Measurements from ENCODE around the gene TMEM120A.

DNA sequence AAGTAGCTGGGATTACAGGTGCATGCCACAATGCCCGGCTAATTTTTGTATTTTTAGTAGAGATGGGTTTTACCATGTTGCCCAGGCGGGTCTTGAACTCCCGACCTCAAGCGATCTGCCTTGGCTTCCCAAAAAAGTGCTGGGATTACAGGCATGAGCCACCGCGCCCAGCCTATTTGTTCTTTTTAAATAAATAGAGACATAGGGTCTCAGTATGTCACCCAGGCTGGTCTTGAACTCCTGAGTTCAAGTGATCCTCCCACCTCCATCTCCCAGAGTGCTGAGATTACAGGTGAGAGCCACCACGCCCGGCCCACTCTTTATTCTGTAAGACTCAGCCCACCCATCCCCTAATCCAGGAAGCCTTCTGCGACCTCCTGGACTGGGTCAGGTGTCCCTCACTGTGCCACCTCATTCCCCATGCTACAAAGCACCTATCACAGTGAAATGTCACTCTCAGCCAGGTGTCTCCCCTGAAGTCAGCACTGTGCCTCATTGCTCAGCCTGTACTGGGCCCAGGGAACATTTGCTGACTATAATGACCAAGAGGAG is 2.8 kb downstream of the TMEM120A start:
- TF ChIP-seq, protein P1, sequence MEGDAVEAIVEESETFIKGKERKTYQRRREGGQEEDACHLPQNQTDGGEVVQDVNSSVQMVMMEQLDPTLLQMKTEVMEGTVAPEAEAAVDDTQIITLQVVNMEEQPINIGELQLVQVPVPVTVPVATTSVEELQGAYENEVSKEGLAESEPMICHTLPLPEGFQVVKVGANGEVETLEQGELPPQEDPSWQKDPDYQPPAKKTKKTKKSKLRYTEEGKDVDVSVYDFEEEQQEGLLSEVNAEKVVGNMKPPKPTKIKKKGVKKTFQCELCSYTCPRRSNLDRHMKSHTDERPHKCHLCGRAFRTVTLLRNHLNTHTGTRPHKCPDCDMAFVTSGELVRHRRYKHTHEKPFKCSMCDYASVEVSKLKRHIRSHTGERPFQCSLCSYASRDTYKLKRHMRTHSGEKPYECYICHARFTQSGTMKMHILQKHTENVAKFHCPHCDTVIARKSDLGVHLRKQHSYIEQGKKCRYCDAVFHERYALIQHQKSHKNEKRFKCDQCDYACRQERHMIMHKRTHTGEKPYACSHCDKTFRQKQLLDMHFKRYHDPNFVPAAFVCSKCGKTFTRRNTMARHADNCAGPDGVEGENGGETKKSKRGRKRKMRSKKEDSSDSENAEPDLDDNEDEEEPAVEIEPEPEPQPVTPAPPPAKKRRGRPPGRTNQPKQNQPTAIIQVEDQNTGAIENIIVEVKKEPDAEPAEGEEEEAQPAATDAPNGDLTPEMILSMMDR (conservative IDR thresholded peaks at IDR 0.05; ENCODE audit: low read length) = no peak
- no peak for TF ChIP-seq EZH2phosphoT487 (IDR thresholded peaks at IDR 0.05; ENCODE audit: borderline replicate concordance)

Data from Loucy (cell line).